Measurements from ENCODE around the gene NPDC1. TPM values are rescaled to one million over a fixed set of nuclear protein-coding genes. Genes with fewer than 3 reads are reported as not detected.

Gene NPDC1
- polyA plus RNA-seq, 2 of the 4 experiments (the other 2 are of a cell fraction) = 12.7 to 40.6 TPM

GRCh38 chr9:137025517-137025966 is 20.4 kb downstream of the NPDC1 start:
- TF ChIP-seq JUNB (IDR thresholded peaks at IDR 0.05) = no peak
- TF ChIP-seq MAZ (IDR thresholded peaks at IDR 0.05; ENCODE audit: borderline replicate concordance, low read depth, low read length) = no peak
- TF ChIP-seq HEYL (CRISPR knock-in tag; IDR thresholded peaks at IDR 0.05) = no peak
- no peak for TF ChIP-seq REST (IDR thresholded peaks at IDR 0.05)
- TF ChIP-seq CBX2 (IDR thresholded peaks at IDR 0.05; ENCODE audit: borderline replicate concordance, low read depth) = no peak
- no peak for TF ChIP-seq CHD2 (IDR thresholded peaks at IDR 0.05; ENCODE audit: low read length, partially characterized antibody)
- TF ChIP-seq NR3C1 (IDR thresholded peaks at IDR 0.05) = no peak
- no peak for TF ChIP-seq MYC (IDR thresholded peaks at IDR 0.05; ENCODE audit: borderline replicate concordance, low read length)
- TF ChIP-seq SREBF2 (IDR thresholded peaks at IDR 0.05) = no peak
- TF ChIP-seq MAX (IDR thresholded peaks at IDR 0.05) = no peak
- Histone ChIP-seq H3K4me3 (no peak overlapping the region), H3K27ac (no peak overlapping the region), H3K4me2 (no peak overlapping the region), H3K9me3 (no peaks in the 10 kb centered on the region), H3K4me1 (peaks cover 30% of the 10 kb centered on the region)
- no peak for ATAC-seq
- ChIA-PET CTCF (interaction anchor here (0.6 to 20.4 kb wide), 16 partner anchors 12 to 259 kb away, joined by 3 to 282 read pairs (median 4); partner anchors contain the start of genes C8G, CCDC183, FBXW5 and LCN12), POLR2A (no interaction called here)
- WGBS (ENCODE audit: missing lambda C conversion rate) = no CpG with 5 or more reads among the region's 21 CpGs
- no peak for DNase-seq (ENCODE audit: low read depth in 1 of 2, low spot score in 1 of 2)
- no peak for FAIRE-seq

- no peak overlapping the region for H3K4me2 ChIP-seq
- H3K4me1 ChIP-seq = peaks cover 22% of the 10 kb centered on the region
- no peak for FAIRE-seq
- TF ChIP-seq MAFK (IDR thresholded peaks at IDR 0.05; ENCODE audit: partially characterized antibody) (no peak), REST (IDR thresholded peaks at IDR 0.05) (no peak), NPAS2 (CRISPR knock-in tag; IDR thresholded peaks at IDR 0.05; ENCODE audit: borderline replicate concordance) (no peak), JUNB (IDR thresholded peaks at IDR 0.05) (no peak), RCOR1 (IDR thresholded peaks at IDR 0.05; ENCODE audit: low read depth, low read length) (no peak), GATA3 (IDR thresholded peaks at IDR 0.05; ENCODE audit: borderline replicate concordance) (no peak), POLR2A (IDR thresholded peaks at IDR 0.05; ENCODE audit: low read length) (no peak), CEBPB (IDR thresholded peaks at IDR 0.05) (no peak)
- no peaks in the 10 kb centered on the region for H3K9me3 ChIP-seq
- 0 out of 6 replicates have a peak overlapping the region, but pooled peaks of 1 of the 2 experiments have one; percentile 17 for H3K27ac ChIP-seq
- DNase-seq (ENCODE audit: low read depth in 1 of 2, low spot score in 1 of 2) = no peak
- ChIA-PET POLR2A (no interaction called here), CTCF (interaction anchor here (12.3 to 20.4 kb wide), 3 partner anchors 14 to 75 kb away, joined by 169 to 282 read pairs (median 207); partner anchors contain the start of genes C8G, FBXW5, LCN12 and SAPCD2)
- 81% methylated on average over 11 of the region's 15 CpGs for WGBS (ENCODE audit: missing lambda C conversion rate)
- no peak for ATAC-seq
- no peak overlapping the region for H3K4me3 ChIP-seq
These were observed 22.4 kb downstream of the NPDC1 start for GRCh38 chr9:137023583-137023991.

- POLR2A ChIA-PET = no interaction called here
- WGBS (ENCODE audit: missing lambda C conversion rate) = 87% methylated on average over 7 of the region's 7 CpGs
- Histone ChIP-seq H3K4me3 (no peak overlapping the region), H3K4me2 (no peak overlapping the region), H3K4me1 (peaks cover 20% of the 10 kb centered on the region), H3K27ac (0 out of 6 replicates have a peak overlapping the region, but pooled peaks of 1 of the 2 experiments have one; percentile 17), H3K9me3 (no peaks in the 10 kb centered on the region)
- DNase-seq (ENCODE audit: low read depth in 1 of 2, low spot score in 1 of 2) = no peak
- no peak for FAIRE-seq
- no peak for ATAC-seq
- CTCF ChIA-PET = interaction anchor here (1.1 to 20.4 kb wide), 5 partner anchors 12 to 74 kb away, joined by 3 to 282 read pairs (median 169); partner anchors contain the start of genes C8G, FBXW5, LCN12 and NPDC1
- TF ChIP-seq RNF2 (IDR thresholded peaks at IDR 0.05; ENCODE audit: borderline replicate concordance, low read depth) = no peak
- no peak for TF ChIP-seq HEYL (CRISPR knock-in tag; IDR thresholded peaks at IDR 0.05)
- no peak for TF ChIP-seq JUNB (IDR thresholded peaks at IDR 0.05)
- TF ChIP-seq E2F6 (IDR thresholded peaks at IDR 0.05; ENCODE audit: borderline replicate concordance, low read depth) = no peak
- no peak for TF ChIP-seq RAD21 (conservative IDR thresholded peaks at IDR 0.05 in 1 of 2, IDR thresholded peaks at IDR 0.05 in 1 of 2)
- no peak for TF ChIP-seq CHD4 (IDR thresholded peaks at IDR 0.05; ENCODE audit: borderline replicate concordance)
- TF ChIP-seq KDM5A (IDR thresholded peaks at IDR 0.05) = no peak
- no peak for TF ChIP-seq NPAS2 (CRISPR knock-in tag; IDR thresholded peaks at IDR 0.05; ENCODE audit: borderline replicate concordance)
- TF ChIP-seq GATA3 (IDR thresholded peaks at IDR 0.05; ENCODE audit: borderline replicate concordance) = no peak
- no peak for TF ChIP-seq SREBF2 (IDR thresholded peaks at IDR 0.05)
- no peak for TF ChIP-seq BCL3 (IDR thresholded peaks at IDR 0.05)
These were observed 22.8 kb downstream of the NPDC1 start for GRCh38 chr9:137023157-137023556.
